ENCODE results near the gene BRME1.

Gene BRME1

GRCh38 chr19:13920940-13921747 lies 15.2 kb upstream of the BRME1 start:
- Histone ChIP-seq H3K9ac (ENCODE audit: low read depth, low read length, poor library complexity, severe bottlenecking) (no peak overlapping the region), H3K4me1 (ENCODE audit: insufficient read depth, low read length, poor library complexity, severe bottlenecking) (no peaks in the 10 kb centered on the region), H3K79me2 (ENCODE audit: insufficient read depth, low read length) (no peaks in the 10 kb centered on the region), H4K20me1 (ENCODE audit: insufficient read depth, low read length, poor library complexity, severe bottlenecking) (no peaks in the 10 kb centered on the region), H2AFZ (ENCODE audit: low read length) (no peak overlapping the region; the same call in 1 of the 2 replicates), H3K4me3 (ENCODE audit: low read length, poor library complexity, severe bottlenecking) (no peak overlapping the region), H3F3A (ENCODE audit: low read depth) (peaks cover 4% of the 10 kb centered on the region; the same call in 1 of the 2 replicates), H3K9me3 (ENCODE audit: insufficient read depth, low read depth, low read length) (0 out of 2 replicates have a peak, but pooled peaks cover 3% of the 10 kb centered on the region), H3K9me2 (replicated peaks; ENCODE audit: low read depth, low read length) (no peaks in the 10 kb centered on the region), H3K4me2 (ENCODE audit: low read depth, low read length, poor library complexity, severe bottlenecking) (no peak overlapping the region), H3K27me3 (ENCODE audit: insufficient read depth, low read length, poor library complexity, severe bottlenecking) (no peaks in the 10 kb centered on the region), H3K36me3 (ENCODE audit: insufficient read depth, low read length) (peaks cover 14% of the 10 kb centered on the region; the same call in 1 of the 2 replicates)
- TF ChIP-seq CTCF (conservative IDR thresholded peaks at IDR 0.05; ENCODE audit: low read length) (no peak), EZH2phosphoT487 (IDR thresholded peaks at IDR 0.05; ENCODE audit: borderline replicate concordance) (no peak)

GRCh38 chr19:13920524-13920923 lies 14.6 kb upstream of the BRME1 start:
- TF ChIP-seq CTCF (conservative IDR thresholded peaks at IDR 0.05; ENCODE audit: low read length): no peak
- no peak for TF ChIP-seq EZH2phosphoT487 (IDR thresholded peaks at IDR 0.05; ENCODE audit: borderline replicate concordance)
- Histone ChIP-seq H2AFZ (ENCODE audit: low read length) (no peak overlapping the region), H3K27me3 (ENCODE audit: insufficient read depth, low read length, poor library complexity, severe bottlenecking) (no peaks in the 10 kb centered on the region), H3K9me3 (ENCODE audit: insufficient read depth, low read depth, low read length) (0 out of 2 replicates have a peak, but pooled peaks cover 3% of the 10 kb centered on the region), H3K9me2 (replicated peaks; ENCODE audit: low read depth, low read length) (no peaks in the 10 kb centered on the region), H3K36me3 (ENCODE audit: insufficient read depth, low read length) (peaks cover 13% of the 10 kb centered on the region; the same call in 1 of the 2 replicates), H3K4me2 (ENCODE audit: low read depth, low read length, poor library complexity, severe bottlenecking) (no peak overlapping the region), H3K4me1 (ENCODE audit: insufficient read depth, low read length, poor library complexity, severe bottlenecking) (no peaks in the 10 kb centered on the region), H3K4me3 (ENCODE audit: low read length, poor library complexity, severe bottlenecking) (no peak overlapping the region), H3F3A (ENCODE audit: low read depth) (peaks cover 4% of the 10 kb centered on the region; the same call in 1 of the 2 replicates), H4K20me1 (ENCODE audit: insufficient read depth, low read length, poor library complexity, severe bottlenecking) (no peaks in the 10 kb centered on the region), H3K9ac (ENCODE audit: low read depth, low read length, poor library complexity, severe bottlenecking) (no peak overlapping the region), H3K79me2 (ENCODE audit: insufficient read depth, low read length) (no peaks in the 10 kb centered on the region)

- Histone ChIP-seq H3K36me3 (ENCODE audit: insufficient read depth, low read length) (peaks cover 18% of the 10 kb centered on the region; the same call in 1 of the 2 replicates), H3K4me2 (ENCODE audit: low read depth, low read length, poor library complexity, severe bottlenecking) (no peak overlapping the region), H3K79me2 (ENCODE audit: insufficient read depth, low read length) (no peaks in the 10 kb centered on the region), H4K20me1 (ENCODE audit: insufficient read depth, low read length, poor library complexity, severe bottlenecking) (no peaks in the 10 kb centered on the region), H3K9me3 (ENCODE audit: insufficient read depth, low read depth, low read length) (0 out of 2 replicates have a peak, but pooled peaks cover 3% of the 10 kb centered on the region), H3K9ac (ENCODE audit: low read depth, low read length, poor library complexity, severe bottlenecking) (no peak overlapping the region), H2AFZ (ENCODE audit: low read length) (no peak overlapping the region), H3K4me1 (ENCODE audit: insufficient read depth, low read length, poor library complexity, severe bottlenecking) (no peaks in the 10 kb centered on the region), H3K9me2 (replicated peaks; ENCODE audit: low read depth, low read length) (no peaks in the 10 kb centered on the region), H3K4me3 (ENCODE audit: low read length, poor library complexity, severe bottlenecking) (no peak overlapping the region), H3K27me3 (ENCODE audit: insufficient read depth, low read length, poor library complexity, severe bottlenecking) (no peaks in the 10 kb centered on the region), H3F3A (ENCODE audit: low read depth) (peaks cover 4% of the 10 kb centered on the region; the same call in 1 of the 2 replicates)
- TF ChIP-seq CTCF (conservative IDR thresholded peaks at IDR 0.05; ENCODE audit: low read length) (no peak), EZH2phosphoT487 (IDR thresholded peaks at IDR 0.05; ENCODE audit: borderline replicate concordance) (no peak)
Measured at GRCh38 chr19:13918726-13919411, 13.0 kb upstream of the BRME1 start.

Data from Loucy (cell line).